NB4 (cell line): Measurements from ENCODE around the gene LRRC10B.

Experiments
- DNase-seq: peaks from one replicate; pipeline ENCODE4 v3.0.0; 2010; ENCODE audit warnings: low read depth
- H3K4me3 ChIP-seq: one replicate; pipeline ENCODE4 v1.5.1; 2011; ENCODE audit warnings: mild to moderate bottlenecking, low read depth, low read length, moderate library complexity
- CTCF ChIP-seq: IDR thresholded peaks from one replicate; pipeline ENCODE4 v1.5.1; 2012; ENCODE audit warnings: low read depth, low read length
- MAX ChIP-seq: IDR thresholded peaks from 2 replicates; pipeline ENCODE4 v1.6.1; 2011; ENCODE audit warnings: low read depth, low read length
- MYC ChIP-seq: IDR thresholded peaks from 2 replicates; pipeline ENCODE4 v1.6.1; 2011; ENCODE audit warnings: low read depth, low read length
- POLR2A ChIP-seq: IDR thresholded peaks from 2 replicates; pipeline ENCODE4 v1.6.1; 2011; ENCODE audit warnings: mild to moderate bottlenecking; ENCODE audit not compliant: insufficient read length; ENCODE audit errors: extremely low read depth

The LRRC10B gene

GRCh38 chr11:61497473-61497872, 11.1 kb upstream of the LRRC10B start:
- no peak for TF ChIP-seq MYC
- no peak for TF ChIP-seq CTCF
- TF ChIP-seq MAX, result no peak
- TF ChIP-seq POLR2A, result no peak
- no peak for DNase-seq
- H3K4me3 ChIP-seq, result no peak overlapping the region

- TF ChIP-seq MAX (no peak), MYC (no peak), POLR2A (no peak), CTCF (no peak)
- no peak overlapping the region for H3K4me3 ChIP-seq
- no peak for DNase-seq
These were observed 10.7 kb upstream of the LRRC10B start for GRCh38 chr11:61497876-61498275.

GRCh38 chr11:61498767-61499341, 9.7 kb upstream of the LRRC10B start:
- no peak overlapping the region for H3K4me3 ChIP-seq
- no peak for DNase-seq
- TF ChIP-seq POLR2A (no peak), MYC (no peak), CTCF (no peak), MAX (no peak)

GRCh38 chr11:61499816-61500491, 8.6 kb upstream of the LRRC10B start:
- TF ChIP-seq MAX (no peak), MYC (no peak), POLR2A (no peak), CTCF (no peak)
- no peak overlapping the region for H3K4me3 ChIP-seq
- no peak for DNase-seq

GRCh38 chr11:61502522-61502921, 6.0 kb upstream of the LRRC10B start:
- H3K4me3 ChIP-seq, result no peak overlapping the region
- TF ChIP-seq POLR2A (no peak), MAX (no peak), MYC (no peak), CTCF (no peak)
- no peak for DNase-seq
